Nephron (organoid): ENCODE measurements around the gene GJB3.
A peak's percentile ranks its signal among the peaks of the same experiment; 100 is the strongest.

Source experiments
- H3K27ac Mint-ChIP-seq, 3 experiments: 2 replicates each; pipeline ENCODE4 v1.8.0; 2020; ENCODE audit warnings: mixed read lengths in 3 of 3, mild to moderate bottlenecking in 2 of 3, moderate library complexity in 1 of 3
- H3K27me3 Mint-ChIP-seq: 2 replicates; pipeline ENCODE4 v1.8.0; 2021; ENCODE audit warnings: low read depth, mild to moderate bottlenecking, moderate library complexity, mixed read lengths
- H3K36me3 Mint-ChIP-seq: 2 replicates; pipeline ENCODE4 v1.8.0; 2020; ENCODE audit warnings: low read depth, mixed read lengths
- H3K4me1 Mint-ChIP-seq: 2 replicates; pipeline ENCODE4 v1.8.0; 2020; ENCODE audit warnings: mixed read lengths
- H3K4me3 Mint-ChIP-seq, 3 experiments: 2 replicates each; pipeline ENCODE4 v1.8.0; 2020; ENCODE audit warnings: mild to moderate bottlenecking in 3 of 3, mixed read lengths in 3 of 3, moderate library complexity in 2 of 3
- H3K9me3 Mint-ChIP-seq: 2 replicates; pipeline ENCODE4 v1.8.0; 2020; ENCODE audit warnings: mixed read lengths
- TF ChIP-seq, protein P1 (sequence below), 3 experiments: fragments of 200-600 bp; sonication (generic); IDR thresholded peaks; one replicate each; pipeline ENCODE4 v1.5.0; 2021; ENCODE audit warnings: antibody characterized with exemption in 3 of 3; ENCODE audit not compliant: unreplicated experiment in 3 of 3

Gene GJB3

DNA sequence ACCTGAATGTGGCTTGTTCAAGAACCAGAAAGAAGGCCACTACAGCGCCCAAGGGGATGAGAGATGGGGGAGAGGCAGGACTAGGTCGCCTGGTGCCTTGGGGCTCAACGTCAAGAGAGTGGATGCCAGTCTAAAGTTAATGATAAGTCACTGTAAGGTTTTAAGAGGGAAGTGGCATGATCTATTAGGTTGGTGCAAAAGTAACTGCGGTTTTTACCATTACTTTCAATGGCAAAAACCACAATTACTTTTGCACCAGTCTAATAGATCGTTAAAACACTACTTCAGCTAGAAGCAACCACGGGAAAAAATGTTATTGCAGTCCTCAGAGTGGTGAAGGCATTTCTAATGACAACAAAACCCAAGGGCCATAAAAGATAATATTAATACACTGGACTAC is 2.6 kb upstream of the GJB3 start:
- Mint-ChIP-seq H3K27me3 (peaks cover 66% of the 10 kb centered on the region), H3K4me1 (no peaks in the 10 kb centered on the region), H3K4me3 (no peak overlapping the region), H3K36me3 (no peaks in the 10 kb centered on the region), H3K9me3 (no peaks in the 10 kb centered on the region), H3K27ac (no peak overlapping the region)
- TF ChIP-seq, protein P1, sequence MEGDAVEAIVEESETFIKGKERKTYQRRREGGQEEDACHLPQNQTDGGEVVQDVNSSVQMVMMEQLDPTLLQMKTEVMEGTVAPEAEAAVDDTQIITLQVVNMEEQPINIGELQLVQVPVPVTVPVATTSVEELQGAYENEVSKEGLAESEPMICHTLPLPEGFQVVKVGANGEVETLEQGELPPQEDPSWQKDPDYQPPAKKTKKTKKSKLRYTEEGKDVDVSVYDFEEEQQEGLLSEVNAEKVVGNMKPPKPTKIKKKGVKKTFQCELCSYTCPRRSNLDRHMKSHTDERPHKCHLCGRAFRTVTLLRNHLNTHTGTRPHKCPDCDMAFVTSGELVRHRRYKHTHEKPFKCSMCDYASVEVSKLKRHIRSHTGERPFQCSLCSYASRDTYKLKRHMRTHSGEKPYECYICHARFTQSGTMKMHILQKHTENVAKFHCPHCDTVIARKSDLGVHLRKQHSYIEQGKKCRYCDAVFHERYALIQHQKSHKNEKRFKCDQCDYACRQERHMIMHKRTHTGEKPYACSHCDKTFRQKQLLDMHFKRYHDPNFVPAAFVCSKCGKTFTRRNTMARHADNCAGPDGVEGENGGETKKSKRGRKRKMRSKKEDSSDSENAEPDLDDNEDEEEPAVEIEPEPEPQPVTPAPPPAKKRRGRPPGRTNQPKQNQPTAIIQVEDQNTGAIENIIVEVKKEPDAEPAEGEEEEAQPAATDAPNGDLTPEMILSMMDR (IDR thresholded peaks at IDR 0.05; ENCODE audit: unreplicated experiment in 3 of 3): no peak

DNA sequence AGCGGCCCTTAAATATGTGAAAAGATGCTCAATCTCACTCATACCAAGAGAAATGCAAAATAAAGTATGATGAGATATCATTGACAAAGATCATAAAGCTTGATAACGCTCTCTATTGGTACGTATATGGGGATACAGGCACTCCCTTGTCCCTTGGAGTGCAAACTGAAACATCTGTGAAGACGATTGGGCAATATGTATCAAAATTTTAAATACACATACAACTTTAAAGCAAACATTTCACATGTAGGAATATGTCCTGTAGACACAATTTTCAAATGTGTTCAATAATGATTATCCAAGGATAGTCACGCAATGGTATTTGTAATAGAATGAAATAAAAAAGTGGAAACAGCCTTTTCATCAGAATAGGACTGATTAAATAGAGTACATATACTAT is 2.0 kb upstream of the GJB3 start:
- H3K4me3 Mint-ChIP-seq: no peak overlapping the region
- H3K36me3 Mint-ChIP-seq: no peaks in the 10 kb centered on the region
- no peaks in the 10 kb centered on the region for H3K4me1 Mint-ChIP-seq
- TF ChIP-seq, protein P1 (IDR thresholded peaks at IDR 0.05; ENCODE audit: unreplicated experiment in 3 of 3): no peak
- no peak overlapping the region for H3K27ac Mint-ChIP-seq
- H3K9me3 Mint-ChIP-seq: no peaks in the 10 kb centered on the region
- H3K27me3 Mint-ChIP-seq: peaks cover 71% of the 10 kb centered on the region

DNA sequence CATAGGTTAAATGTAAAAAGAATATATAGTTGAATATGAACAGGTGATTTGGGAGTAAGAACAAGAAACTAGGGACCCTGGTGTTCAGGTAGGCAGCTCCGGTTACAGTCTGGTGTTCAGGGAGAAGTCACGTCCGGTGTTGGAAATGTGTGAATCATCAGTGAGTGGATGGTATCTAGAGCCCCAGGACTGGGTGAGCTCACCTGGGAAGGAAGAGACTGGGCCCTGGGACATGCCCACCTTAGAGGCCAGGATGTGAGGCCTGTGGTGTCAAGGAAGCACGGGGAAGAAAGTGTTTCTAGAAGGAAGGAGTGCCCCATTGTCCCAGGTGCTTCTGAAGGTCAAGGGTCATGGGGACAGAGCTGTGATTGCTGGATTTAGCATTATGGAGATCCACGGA is 1.5 kb upstream of the GJB3 start:
- Mint-ChIP-seq H3K4me1 (no peaks in the 10 kb centered on the region), H3K36me3 (no peaks in the 10 kb centered on the region), H3K9me3 (no peaks in the 10 kb centered on the region), H3K27me3 (peaks cover 72% of the 10 kb centered on the region), H3K4me3 (no peak overlapping the region), H3K27ac (no peak overlapping the region)
- TF ChIP-seq, protein P1 (IDR thresholded peaks at IDR 0.05; ENCODE audit: unreplicated experiment in 3 of 3): no peak

DNA sequence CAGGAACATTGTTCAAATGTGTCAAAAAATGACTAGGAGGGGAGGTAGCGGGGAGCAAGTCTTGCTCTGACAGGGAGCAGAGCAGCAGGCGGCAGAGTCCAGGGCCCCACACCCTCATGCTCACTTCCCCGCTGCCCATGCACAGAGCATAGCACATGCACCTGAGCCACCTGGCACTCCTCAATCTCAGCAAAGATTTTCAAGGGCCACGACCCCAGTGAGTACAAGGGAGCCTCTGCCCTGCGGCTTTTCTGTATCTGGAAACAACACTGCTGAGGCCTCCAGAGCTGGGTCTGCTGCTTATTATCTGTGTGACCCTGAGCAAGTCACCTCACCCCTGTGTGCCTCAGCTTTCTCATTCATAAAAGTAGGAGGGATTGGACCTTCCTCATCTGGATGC is 1.1 kb upstream of the GJB3 start:
- Mint-ChIP-seq H3K27ac (no peak overlapping the region), H3K27me3 (peaks cover 75% of the 10 kb centered on the region), H3K4me3 (no peak overlapping the region), H3K4me1 (no peaks in the 10 kb centered on the region), H3K36me3 (no peaks in the 10 kb centered on the region), H3K9me3 (no peaks in the 10 kb centered on the region)
- TF ChIP-seq, protein P1 (IDR thresholded peaks at IDR 0.05; ENCODE audit: unreplicated experiment in 3 of 3): no peak

DNA sequence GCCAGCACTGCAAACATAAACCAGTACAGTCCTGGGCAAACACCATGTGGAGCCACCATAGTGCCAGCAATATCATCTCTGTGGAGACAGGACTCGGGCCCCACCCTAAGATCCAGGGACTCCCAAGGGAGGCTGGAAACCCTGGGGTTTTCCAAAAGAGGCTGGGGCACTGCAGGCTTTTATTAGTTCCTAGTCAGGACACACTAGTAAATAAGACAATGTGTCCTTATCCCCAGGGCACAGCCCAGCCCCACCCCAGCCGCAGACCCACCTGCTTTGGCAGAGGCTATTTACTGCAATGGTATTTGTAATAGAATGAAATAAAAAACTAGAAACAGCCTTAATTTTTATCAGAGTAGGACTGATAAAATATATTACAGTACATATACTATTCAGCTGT is 486 bp upstream of the GJB3 start:
- Mint-ChIP-seq H3K27ac (no peak overlapping the region), H3K9me3 (no peaks in the 10 kb centered on the region), H3K4me1 (no peaks in the 10 kb centered on the region), H3K27me3 (peaks cover 80% of the 10 kb centered on the region), H3K4me3 (peak overlapping the region in 1 of 3 experiments; percentile 16), H3K36me3 (no peaks in the 10 kb centered on the region)
- TF ChIP-seq, protein P1 (IDR thresholded peaks at IDR 0.05; ENCODE audit: unreplicated experiment in 3 of 3): no peak

DNA sequence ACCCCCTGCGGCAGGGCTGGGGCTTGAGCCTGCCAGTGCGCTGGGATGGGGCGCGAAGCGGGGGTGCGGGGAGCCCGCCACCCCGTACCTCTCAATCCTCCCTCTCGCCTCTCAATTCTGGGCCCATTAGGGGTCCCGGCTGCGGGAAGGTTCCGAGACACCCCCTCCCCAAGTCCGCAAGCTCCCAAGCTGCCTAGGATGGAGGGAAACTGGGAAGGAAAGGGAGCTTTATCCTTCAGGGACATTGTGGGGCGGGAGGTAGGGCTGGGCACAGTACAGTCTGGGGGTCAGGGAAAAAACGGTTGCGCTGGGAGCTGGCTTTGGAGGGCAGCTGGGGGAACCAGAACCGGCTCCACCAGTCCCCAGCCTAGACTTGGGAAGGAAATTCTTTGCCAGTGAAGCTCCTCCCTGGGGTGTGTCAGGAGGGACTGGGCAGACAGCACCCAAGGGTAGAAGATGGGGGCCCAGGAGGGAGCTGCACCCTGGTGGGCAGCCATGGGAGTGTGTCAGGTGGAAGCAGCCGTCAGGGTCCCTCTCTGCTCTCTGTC is 904 bp downstream of the GJB3 start:
- H3K4me3 Mint-ChIP-seq: no peak overlapping the region
- no peaks in the 10 kb centered on the region for H3K36me3 Mint-ChIP-seq

More for the DNA sequence above, 904 bp downstream of the GJB3 start:
- peaks cover 5% of the 10 kb centered on the region for H3K4me1 Mint-ChIP-seq
- no peaks in the 10 kb centered on the region for H3K9me3 Mint-ChIP-seq
- no peak overlapping the region for H3K27ac Mint-ChIP-seq
- H3K27me3 Mint-ChIP-seq: peaks cover 92% of the 10 kb centered on the region
- TF ChIP-seq, protein P1 (IDR thresholded peaks at IDR 0.05; ENCODE audit: unreplicated experiment in 3 of 3): no peak
